Measurements from ENCODE around the gene BOD1L1. TPM values are rescaled to one million over a fixed set of nuclear protein-coding genes. Genes with fewer than 3 reads are reported as not detected.
"Not testable (repeated sequence)": the region's sequence is repeated elsewhere in the genome, so short reads cannot be mapped to it uniquely, and the experiment has no call there.

The BOD1L1 gene
- total RNA-seq, 3 donors from 2014 or later, result 29.6 to 46.2 (median 39.3) TPM

DNA sequence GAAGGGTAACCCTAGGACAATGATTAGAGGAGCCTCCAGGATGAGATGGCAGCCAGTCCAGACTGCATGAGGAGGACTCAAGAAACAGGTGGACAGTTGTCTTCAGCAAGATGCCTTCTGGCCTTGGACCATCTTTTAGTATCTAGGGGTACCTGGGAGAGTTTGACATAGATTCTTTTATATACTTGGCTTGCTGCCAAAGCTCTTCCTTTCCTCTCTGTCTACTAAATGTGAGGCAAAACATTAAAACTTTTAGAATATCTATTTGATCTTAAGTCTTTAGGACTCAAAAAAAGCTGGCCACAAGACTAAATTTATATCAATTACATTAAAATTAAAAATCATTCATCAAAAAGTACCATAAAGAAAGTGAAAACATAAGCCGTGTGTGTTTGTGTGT lies 64.6 kb downstream of the BOD1L1 start:
- no peaks in the 10 kb centered on the region for H3K9me3 ChIP-seq
- no peak for ATAC-seq
- intact Hi-C loops (cut with DNase I, micrococcal nuclease), result no loop called here
- H3K36me3 ChIP-seq (ENCODE audit: low read depth), result no peaks in the 10 kb centered on the region
- no peak for DNase-seq
- TF ChIP-seq, protein P1, sequence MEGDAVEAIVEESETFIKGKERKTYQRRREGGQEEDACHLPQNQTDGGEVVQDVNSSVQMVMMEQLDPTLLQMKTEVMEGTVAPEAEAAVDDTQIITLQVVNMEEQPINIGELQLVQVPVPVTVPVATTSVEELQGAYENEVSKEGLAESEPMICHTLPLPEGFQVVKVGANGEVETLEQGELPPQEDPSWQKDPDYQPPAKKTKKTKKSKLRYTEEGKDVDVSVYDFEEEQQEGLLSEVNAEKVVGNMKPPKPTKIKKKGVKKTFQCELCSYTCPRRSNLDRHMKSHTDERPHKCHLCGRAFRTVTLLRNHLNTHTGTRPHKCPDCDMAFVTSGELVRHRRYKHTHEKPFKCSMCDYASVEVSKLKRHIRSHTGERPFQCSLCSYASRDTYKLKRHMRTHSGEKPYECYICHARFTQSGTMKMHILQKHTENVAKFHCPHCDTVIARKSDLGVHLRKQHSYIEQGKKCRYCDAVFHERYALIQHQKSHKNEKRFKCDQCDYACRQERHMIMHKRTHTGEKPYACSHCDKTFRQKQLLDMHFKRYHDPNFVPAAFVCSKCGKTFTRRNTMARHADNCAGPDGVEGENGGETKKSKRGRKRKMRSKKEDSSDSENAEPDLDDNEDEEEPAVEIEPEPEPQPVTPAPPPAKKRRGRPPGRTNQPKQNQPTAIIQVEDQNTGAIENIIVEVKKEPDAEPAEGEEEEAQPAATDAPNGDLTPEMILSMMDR (IDR thresholded peaks at IDR 0.05), result no peak
- no peaks in the 10 kb centered on the region for H3K4me1 ChIP-seq (ENCODE audit: low read depth)
- no peak overlapping the region for H3K4me3 ChIP-seq

DNA sequence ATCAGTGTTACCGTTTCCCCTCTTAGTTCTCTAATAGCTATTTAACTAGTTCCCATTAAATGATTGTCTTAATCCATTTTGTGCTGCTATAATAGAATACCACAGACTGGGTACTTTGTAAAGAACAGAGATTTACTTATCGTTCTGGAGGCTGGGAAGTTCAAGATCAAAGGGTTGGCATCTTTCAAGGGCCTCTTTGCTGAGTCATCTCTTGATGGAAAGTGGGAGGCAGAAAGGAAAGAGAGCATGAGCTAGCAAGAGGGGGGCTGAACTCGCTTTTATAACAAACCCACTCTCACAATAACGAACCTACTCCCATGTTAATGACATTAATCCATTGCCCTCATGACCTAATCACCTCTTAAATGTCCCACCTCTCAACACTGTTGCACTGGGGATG lies 65.9 kb downstream of the BOD1L1 start:
- H3K36me3 ChIP-seq (ENCODE audit: low read depth), result no peaks in the 10 kb centered on the region
- TF ChIP-seq, protein P1 (IDR thresholded peaks at IDR 0.05), result no peak
- ATAC-seq (no peak), DNase-seq (no peak)
- intact Hi-C loops (cut with DNase I, micrococcal nuclease), result no loop called here
- no peaks in the 10 kb centered on the region for H3K4me1 ChIP-seq (ENCODE audit: low read depth)
- H3K4me3 ChIP-seq, result no peak overlapping the region
- no peaks in the 10 kb centered on the region for H3K9me3 ChIP-seq

DNA sequence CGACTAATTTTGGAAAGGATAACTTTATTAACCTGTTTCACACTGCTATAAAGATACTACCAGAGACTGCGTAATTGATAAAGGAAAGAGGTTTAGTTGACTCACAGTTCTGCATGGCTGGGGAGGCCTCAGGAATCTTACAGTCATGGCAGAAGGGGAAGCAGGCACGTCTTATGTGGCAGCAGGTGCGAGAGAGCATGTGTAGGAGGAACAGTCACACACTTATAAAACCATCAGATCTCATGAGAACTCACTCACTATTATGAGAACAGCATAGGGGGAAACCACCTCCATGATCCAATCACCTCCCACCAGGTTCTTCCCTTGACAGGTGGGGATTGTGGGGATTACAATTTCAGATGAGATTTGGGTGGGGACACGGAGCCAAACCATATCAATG lies 67.4 kb downstream of the BOD1L1 start:
- ATAC-seq; H3K9me3 ChIP-seq; H3K4me3 ChIP-seq; DNase-seq; intact Hi-C loops (cut with DNase I, micrococcal nuclease); H3K4me1 ChIP-seq (ENCODE audit: low read depth); H3K36me3 ChIP-seq (ENCODE audit: low read depth): not testable (repeated sequence)

GRCh38 chr4:13559413-13559812 lies 68.1 kb downstream of the BOD1L1 start:
- intact Hi-C loops (cut with DNase I, micrococcal nuclease), result no loop called here
- no peaks in the 10 kb centered on the region for H3K36me3 ChIP-seq (ENCODE audit: low read depth)
- H3K4me3 ChIP-seq, result no peak overlapping the region
- ATAC-seq (no peak), DNase-seq (no peak)
- H3K4me1 ChIP-seq (ENCODE audit: low read depth), result no peaks in the 10 kb centered on the region
- TF ChIP-seq, protein P1 (IDR thresholded peaks at IDR 0.05), result no peak
- no peaks in the 10 kb centered on the region for H3K9me3 ChIP-seq

- intact Hi-C loops (cut with DNase I, micrococcal nuclease), result no loop called here
- Histone ChIP-seq H3K36me3 (ENCODE audit: low read depth) (no peaks in the 10 kb centered on the region), H3K9me3 (no peaks in the 10 kb centered on the region), H3K4me3 (no peak overlapping the region), H3K4me1 (ENCODE audit: low read depth) (no peaks in the 10 kb centered on the region)
- TF ChIP-seq, protein P1 (IDR thresholded peaks at IDR 0.05), result no peak
- DNase-seq (no peak), ATAC-seq (no peak)
Measured at GRCh38 chr4:13558881-13559280, 68.6 kb downstream of the BOD1L1 start.

GRCh38 chr4:13555325-13555724 lies 72.2 kb downstream of the BOD1L1 start:
- Histone ChIP-seq H3K36me3 (ENCODE audit: low read depth) (no peaks in the 10 kb centered on the region), H3K4me1 (ENCODE audit: low read depth) (no peaks in the 10 kb centered on the region), H3K9me3 (no peaks in the 10 kb centered on the region), H3K4me3 (no peak overlapping the region)
- TF ChIP-seq, protein P1 (IDR thresholded peaks at IDR 0.05), result no peak
- ATAC-seq (no peak), DNase-seq (no peak)
- intact Hi-C loops (cut with DNase I, micrococcal nuclease), result no loop called here
